Suppressor macrophage treated with lipopolysaccharide for 4 hours (primary cell): ENCODE measurements around the gene ALAS1.

Experiments
- DNase-seq: peaks from one replicate; pipeline ENCODE4 v3.0.0-alpha.2; 2020

Gene ALAS1

GRCh38 chr3:52177701-52178042, 20.3 kb upstream of the ALAS1 start:
- DNase-seq, result no peak

GRCh38 chr3:52178126-52178525, 19.8 kb upstream of the ALAS1 start:
- DNase-seq, result peak; percentile 32

DNA sequence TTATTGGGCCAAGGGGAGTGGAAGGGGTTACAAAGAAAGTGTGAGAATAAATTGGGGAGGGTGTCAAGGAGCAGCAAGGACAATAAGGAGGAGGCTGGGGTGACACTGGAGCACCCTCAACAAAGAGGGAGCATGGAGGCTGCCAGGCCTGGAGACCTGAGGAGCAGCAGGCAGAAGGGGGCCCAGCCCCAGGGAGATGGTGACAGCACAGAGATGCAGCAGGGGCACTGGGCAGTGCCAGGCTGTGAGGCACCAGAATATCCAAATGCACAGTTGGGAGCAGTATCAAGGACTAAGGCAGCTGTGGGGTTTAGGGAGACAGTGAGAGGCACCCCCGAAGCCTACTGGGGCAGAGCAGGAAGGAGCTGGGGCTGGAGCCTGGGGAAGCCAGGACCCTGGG, 19.4 kb upstream of the ALAS1 start:
- DNase-seq, result no peak

DNA sequence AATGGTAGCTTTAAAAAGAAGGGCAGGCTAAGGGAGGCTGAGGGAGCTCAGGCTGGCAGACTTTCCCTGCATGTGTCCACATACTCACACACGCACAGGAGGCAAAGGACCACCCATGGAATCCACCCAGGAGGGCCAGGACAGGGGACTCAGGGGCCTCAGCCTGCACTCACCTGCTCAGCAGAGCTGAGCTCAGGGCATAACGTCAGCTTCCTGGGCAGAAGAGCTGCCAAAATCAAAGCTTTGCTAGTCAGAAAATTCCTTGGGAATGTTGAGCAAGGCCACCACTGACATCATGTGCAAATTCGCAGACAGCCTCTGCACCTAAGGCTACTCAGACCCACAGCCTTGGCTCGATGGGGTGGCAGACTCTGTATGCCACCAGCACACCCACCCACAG, 16.4 kb upstream of the ALAS1 start:
- DNase-seq, result no peak

- DNase-seq, result no peak
Measured at GRCh38 chr3:52182196-52182595, 15.8 kb upstream of the ALAS1 start.

DNA sequence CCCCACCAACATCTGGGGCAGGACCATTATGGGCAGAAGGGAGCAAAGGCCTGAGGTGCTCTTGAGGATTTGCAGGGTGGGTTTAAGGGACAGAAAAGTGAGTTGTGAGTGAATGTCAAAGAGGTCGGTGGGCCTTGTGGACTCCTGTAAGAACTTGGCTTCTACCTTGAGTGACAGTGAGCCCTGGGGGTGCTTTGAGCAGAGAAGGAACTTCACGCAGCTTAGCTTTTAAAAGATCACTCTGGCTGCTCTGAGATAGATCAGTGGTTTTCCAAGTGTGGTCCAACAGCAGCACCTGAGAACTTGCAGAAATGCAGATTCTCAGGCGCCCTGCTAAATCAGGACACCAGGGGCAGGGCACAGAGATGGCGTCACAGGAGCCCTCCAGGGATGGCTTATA, 15.3 kb upstream of the ALAS1 start:
- no peak for DNase-seq

- DNase-seq, result no peak
Measured at GRCh38 chr3:52183786-52184445, 14.0 kb upstream of the ALAS1 start.

- DNase-seq, result no peak
Measured at GRCh38 chr3:52184690-52185089, 13.3 kb upstream of the ALAS1 start.

DNA sequence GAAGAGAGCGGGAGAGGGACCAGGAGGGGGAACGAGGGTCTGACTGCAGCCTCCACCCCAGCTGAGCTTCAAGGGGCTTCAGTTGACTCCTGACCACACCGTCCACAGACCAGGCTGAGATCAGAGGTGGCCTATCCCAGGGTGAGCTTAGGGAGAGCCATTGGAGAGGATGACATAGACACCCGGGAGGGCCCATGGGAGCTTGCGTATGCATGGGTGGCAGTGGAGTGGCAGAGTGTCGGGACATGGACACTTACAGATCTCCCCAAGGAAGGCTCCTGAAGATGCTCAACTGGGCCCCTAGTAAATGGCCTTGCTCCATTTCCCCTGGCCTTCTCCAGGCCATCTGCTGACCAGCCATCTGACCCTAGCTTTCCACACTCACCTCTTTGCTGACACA, 12.6 kb upstream of the ALAS1 start:
- DNase-seq, result no peak

- DNase-seq, result peak; percentile 75
Measured at GRCh38 chr3:52185837-52186236, 12.1 kb upstream of the ALAS1 start.

DNA sequence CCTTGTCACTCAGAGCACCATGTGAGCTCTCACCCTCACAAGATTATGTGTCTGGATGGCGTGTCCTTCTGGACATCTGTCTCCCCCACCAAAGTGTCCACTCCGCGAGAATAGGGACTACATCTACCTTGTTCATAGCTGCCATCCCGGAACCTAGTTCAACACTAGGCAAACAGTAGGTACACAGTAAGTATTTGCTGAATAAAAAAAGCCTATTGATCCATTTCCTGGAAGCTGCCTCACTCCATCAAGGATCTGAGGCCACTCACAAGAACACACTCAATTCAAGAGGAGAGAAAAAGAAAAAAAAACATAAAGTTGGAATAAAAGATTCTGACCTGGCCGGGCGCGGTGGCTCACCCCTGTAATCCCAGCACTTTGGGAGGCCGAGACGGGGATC, 11.2 kb upstream of the ALAS1 start:
- no peak for DNase-seq

GRCh38 chr3:52188556-52188955, 9.4 kb upstream of the ALAS1 start:
- DNase-seq, result peak; percentile 52

DNA sequence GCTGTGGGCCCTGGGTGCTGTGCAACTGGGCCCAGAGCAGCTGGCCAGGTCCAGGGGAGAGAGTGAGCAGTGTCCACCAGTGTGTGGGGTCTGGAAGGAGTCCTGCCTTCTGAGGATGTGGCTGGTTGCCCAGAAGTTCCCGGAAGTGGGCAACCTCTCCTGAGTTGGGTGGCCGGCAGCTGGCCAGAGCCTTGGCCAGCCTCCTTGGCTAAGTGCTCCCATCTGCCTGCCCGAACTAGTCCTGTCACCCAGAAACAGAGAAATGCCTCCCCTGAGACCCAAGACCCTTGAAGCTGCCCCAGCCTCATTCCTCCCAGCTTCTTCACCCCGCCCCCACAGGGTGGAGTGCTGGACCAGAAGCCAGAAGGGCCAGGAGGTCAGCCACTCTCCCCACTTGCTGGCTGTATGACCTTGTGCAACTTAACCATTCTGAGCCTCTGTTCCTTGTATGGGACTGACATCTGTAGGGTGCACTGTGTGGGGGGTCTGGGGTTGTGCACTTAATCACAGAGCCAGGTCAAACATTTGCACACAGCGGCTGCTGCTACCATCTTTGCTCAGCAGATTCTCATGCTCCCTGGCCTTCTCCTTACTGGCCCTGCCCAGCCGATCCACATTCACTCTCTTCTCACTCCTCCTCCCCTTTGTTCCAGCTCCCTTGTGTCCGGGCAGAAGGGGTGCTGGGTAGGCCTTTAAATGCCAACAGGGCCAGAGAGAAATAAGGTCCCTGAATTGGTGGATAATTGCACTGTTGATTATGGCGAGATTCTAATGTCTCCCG, 7.5 kb upstream of the ALAS1 start:
- no peak for DNase-seq

- no peak for DNase-seq
Measured at GRCh38 chr3:52191663-52192062, 6.3 kb upstream of the ALAS1 start.

- no peak for DNase-seq
Measured at GRCh38 chr3:52193065-52193464, 4.9 kb upstream of the ALAS1 start.

DNA sequence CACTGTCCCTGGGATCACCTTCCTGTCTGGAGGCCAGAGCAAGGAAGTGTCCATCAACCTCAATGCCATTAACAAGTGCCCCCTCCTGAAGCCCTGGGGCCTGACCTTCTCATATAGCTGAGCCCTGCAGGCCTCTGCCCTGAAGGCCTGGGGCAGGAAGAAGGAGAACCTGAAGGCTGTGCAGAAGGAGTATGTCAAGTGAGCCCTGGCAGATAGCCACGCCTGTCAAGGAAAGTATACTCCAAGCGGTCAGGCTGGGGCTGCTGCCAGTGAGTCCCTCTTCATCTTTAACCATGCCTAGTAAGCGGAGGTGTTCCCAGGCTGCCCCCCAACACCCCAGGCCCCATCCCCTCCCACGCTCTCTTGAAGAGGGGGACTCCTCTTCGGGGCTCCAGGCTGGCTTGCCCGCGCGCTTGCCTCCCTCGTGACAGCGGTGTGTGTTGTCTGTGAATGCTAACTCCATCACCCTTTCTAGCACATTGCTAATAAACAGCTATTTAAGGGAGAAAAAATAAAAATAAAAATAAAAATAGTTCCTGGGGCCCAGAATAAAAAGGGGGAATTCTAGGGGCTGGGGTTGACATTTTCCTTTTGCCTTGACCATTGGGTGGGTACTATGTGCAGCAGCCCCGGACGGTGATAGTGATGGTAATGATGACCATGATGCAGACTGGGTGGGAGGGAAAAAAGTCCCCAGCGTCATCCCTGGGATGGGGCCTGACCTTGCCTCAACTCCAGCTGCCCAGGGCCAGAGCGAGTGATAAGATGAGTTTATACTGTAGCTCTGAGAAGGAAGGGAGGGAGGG, 3.3 kb upstream of the ALAS1 start:
- peak; percentile 54 for DNase-seq

GRCh38 chr3:52195291-52195597, 2.7 kb upstream of the ALAS1 start:
- no peak for DNase-seq

GRCh38 chr3:52195823-52196331, 2.1 kb upstream of the ALAS1 start:
- DNase-seq, result peak; percentile 96

GRCh38 chr3:52196977-52197376, 983 bp upstream of the ALAS1 start:
- DNase-seq, result no peak

- no peak for DNase-seq
Measured at GRCh38 chr3:52197499-52197841, 490 bp upstream of the ALAS1 start.

GRCh38 chr3:52198643-52199608, 966 bp downstream of the ALAS1 start:
- no peak for DNase-seq

GRCh38 chr3:52200981-52201679, 3.2 kb downstream of the ALAS1 start:
- DNase-seq, result peak; percentile 56
